NCI-H1105 treated with DMSO at 0.1 percent for 48 hours (cell line): ENCODE data around the gene TRIL.

Source experiments
- DNase-seq: peaks from one replicate; lab custom pipeline; 2025; lab: John Stamatoyannopoulos, UW

The TRIL gene

GRCh38 chr7:28958235-28958979 lies at the start of gene TRIL:
Gene TRIL (minus strand): TSS chr7:28958330. CDS start chr7:28958046, 284 bp downstream.
- DNase-seq = no peak

- DNase-seq = no peak
These were observed 49.0 kb upstream of the TRIL start for GRCh38 chr7:29007127-29007526.

GRCh38 chr7:29005829-29006228 lies 47.7 kb upstream of the TRIL start:
- DNase-seq = no peak

- DNase-seq = no peak
These were observed 47.3 kb upstream of the TRIL start for GRCh38 chr7:29005406-29005805.

GRCh38 chr7:29003703-29004102 lies 45.6 kb upstream of the TRIL start:
- DNase-seq = no peak

GRCh38 chr7:29000717-29001076 lies 42.6 kb upstream of the TRIL start:
- DNase-seq = no peak

GRCh38 chr7:28999895-29000716 lies 42.0 kb upstream of the TRIL start:
- DNase-seq = no peak

GRCh38 chr7:28999427-28999826 lies 41.3 kb upstream of the TRIL start:
- DNase-seq = no peak

GRCh38 chr7:28998105-28998504 lies 40.0 kb upstream of the TRIL start:
- DNase-seq = no peak

GRCh38 chr7:28996836-28997235 lies 38.7 kb upstream of the TRIL start:
- DNase-seq = no peak

- DNase-seq = no peak
These were observed 35.2 kb upstream of the TRIL start for GRCh38 chr7:28993371-28993770.

- DNase-seq = no peak
These were observed 34.7 kb upstream of the TRIL start for GRCh38 chr7:28992798-28993197.

GRCh38 chr7:28990200-28990960 lies 32.2 kb upstream of the TRIL start:
- DNase-seq = no peak

GRCh38 chr7:28989211-28989980 lies 31.3 kb upstream of the TRIL start:
- no peak for DNase-seq

- no peak for DNase-seq
These were observed 30.7 kb upstream of the TRIL start for GRCh38 chr7:28988810-28989209.

- no peak for DNase-seq
These were observed 30.0 kb upstream of the TRIL start for GRCh38 chr7:28988091-28988490.

- DNase-seq = no peak
These were observed 28.6 kb upstream of the TRIL start for GRCh38 chr7:28986765-28987110.

GRCh38 chr7:28986028-28986764 lies 28.1 kb upstream of the TRIL start:
- no peak for DNase-seq

- DNase-seq = no peak
These were observed 26.5 kb upstream of the TRIL start for GRCh38 chr7:28984631-28985030.

GRCh38 chr7:28984217-28984616 lies 26.1 kb upstream of the TRIL start:
- DNase-seq = no peak
